ENCODE measurements around the gene LTO1. TPM values are rescaled to one million over a fixed set of nuclear protein-coding genes. Genes with fewer than 3 reads are reported as not detected.
"Not testable (repeated sequence)": the region's sequence is repeated elsewhere in the genome, so short reads cannot be mapped to it uniquely, and the experiment has no call there.

Gene LTO1
- total RNA-seq, 1 donor from 2014 or later: 15.9 TPM

- H3K4me3 ChIP-seq (ENCODE audit: low read depth, low read length): no peak overlapping the region
- no peak for TF ChIP-seq CTCF (conservative IDR thresholded peaks at IDR 0.05; ENCODE audit: low read depth, low read length)
- no peak for DNase-seq (ENCODE audit: low read depth)
Measured at GRCh38 chr11:69695581-69695980, 20.4 kb upstream of the LTO1 start.

- no peak overlapping the region for H3K4me3 ChIP-seq (ENCODE audit: low read depth, low read length)
- TF ChIP-seq CTCF (conservative IDR thresholded peaks at IDR 0.05; ENCODE audit: low read depth, low read length): no peak
Measured at GRCh38 chr11:69694781-69695180, 19.6 kb upstream of the LTO1 start.

GRCh38 chr11:69692422-69692821 lies 17.3 kb upstream of the LTO1 start:
- no peak for DNase-seq (ENCODE audit: low read depth)
- TF ChIP-seq CTCF (conservative IDR thresholded peaks at IDR 0.05; ENCODE audit: low read depth, low read length): no peak
- no peak overlapping the region for H3K4me3 ChIP-seq (ENCODE audit: low read depth, low read length)

More at GRCh38 chr11:69694781-69695180, 19.6 kb upstream of the LTO1 start:
- no peak for DNase-seq (ENCODE audit: low read depth)

GRCh38 chr11:69691463-69691862 lies 16.3 kb upstream of the LTO1 start:
- no peak for DNase-seq (ENCODE audit: low read depth)
- no peak for TF ChIP-seq CTCF (conservative IDR thresholded peaks at IDR 0.05; ENCODE audit: low read depth, low read length)

GRCh38 chr11:69689484-69690319 lies 14.5 kb upstream of the LTO1 start:
- no peak for TF ChIP-seq CTCF (conservative IDR thresholded peaks at IDR 0.05; ENCODE audit: low read depth, low read length)
- no peak overlapping the region for H3K4me3 ChIP-seq (ENCODE audit: low read depth, low read length)
- DNase-seq (ENCODE audit: low read depth): no peak

More at GRCh38 chr11:69691463-69691862, 16.3 kb upstream of the LTO1 start:
- H3K4me3 ChIP-seq (ENCODE audit: low read depth, low read length): no peak overlapping the region

GRCh38 chr11:69687969-69688771 lies 13.0 kb upstream of the LTO1 start:
- not testable (repeated sequence) for H3K4me3 ChIP-seq (ENCODE audit: low read depth, low read length); DNase-seq (ENCODE audit: low read depth)

- no peak overlapping the region for H3K4me3 ChIP-seq (ENCODE audit: low read depth, low read length)
- no peak for TF ChIP-seq CTCF (conservative IDR thresholded peaks at IDR 0.05; ENCODE audit: low read depth, low read length)
- no peak for DNase-seq (ENCODE audit: low read depth)
Measured at GRCh38 chr11:69686856-69687255, 11.7 kb upstream of the LTO1 start.

Measured in epithelial cell of proximal tubule (primary cell).